GM23248 (cell line): ENCODE results near the gene BCL7A. TPM values are rescaled to one million over a fixed set of nuclear protein-coding genes. Genes with fewer than 3 reads are reported as not detected.

Experiments
- DNase-seq: peaks from one replicate; pipeline ENCODE4 v3.0.0-alpha.2; 2015
- H2AFZ ChIP-seq: fragments of 200-600 bp; sonication (generic); 2 replicates; pipeline ENCODE4 v1.6.1; 2016; ENCODE audit warnings: antibody characterized with exemption
- H3F3A ChIP-seq: fragments of 200-600 bp; sonication (generic); 2 replicates; pipeline ENCODE4 v1.6.1; 2016; ENCODE audit warnings: mild to moderate bottlenecking, antibody characterized with exemption, mixed run types; ENCODE audit not compliant: insufficient read depth
- H3K27ac ChIP-seq: fragments of 200-600 bp; sonication (generic); 2 replicates; pipeline ENCODE4 v1.5.1; 2016; ENCODE audit warnings: mild to moderate bottlenecking
- H3K27me3 ChIP-seq: fragments of 200-600 bp; sonication (generic); replicated peaks from 2 replicates; pipeline ENCODE4 v1.6.1; 2016; ENCODE audit warnings: mild to moderate bottlenecking; ENCODE audit not compliant: insufficient read depth
- H3K36me3 ChIP-seq: fragments of 200-600 bp; sonication (generic); 2 replicates; pipeline ENCODE4 v1.6.1; 2016; ENCODE audit warnings: low read depth, mild to moderate bottlenecking
- H3K4me1 ChIP-seq: fragments of 200-600 bp; sonication (generic); 2 replicates; pipeline ENCODE4 v1.6.1; 2016; ENCODE audit warnings: mild to moderate bottlenecking; ENCODE audit not compliant: insufficient read depth
- H3K4me2 ChIP-seq: fragments of 200-600 bp; sonication (generic); one replicate; pipeline ENCODE4 v1.6.1; 2016; ENCODE audit warnings: mild to moderate bottlenecking; ENCODE audit not compliant: unreplicated experiment
- H3K4me3 ChIP-seq: fragments of 200-600 bp; sonication (generic); 2 replicates; pipeline ENCODE4 v1.5.1; 2016; ENCODE audit warnings: mild to moderate bottlenecking
- H3K79me2 ChIP-seq: fragments of 200-600 bp; sonication (generic); 2 replicates; pipeline ENCODE4 v1.6.1; 2016; ENCODE audit warnings: mild to moderate bottlenecking; ENCODE audit not compliant: insufficient read depth
- H3K9ac ChIP-seq: fragments of 200-600 bp; sonication (generic); 2 replicates; pipeline ENCODE4 v1.6.1; 2016; ENCODE audit warnings: mild to moderate bottlenecking
- H3K9me2 ChIP-seq: fragments of 200-600 bp; sonication (generic); 2 replicates; pipeline ENCODE4 v1.6.1; 2016; ENCODE audit warnings: mixed run types, mild to moderate bottlenecking, moderate library complexity; ENCODE audit not compliant: insufficient read depth
- H3K9me3 ChIP-seq: fragments of 200-600 bp; sonication (generic); one replicate; pipeline ENCODE4 v1.6.1; 2017; ENCODE audit warnings: low read depth
- H4K20me1 ChIP-seq: fragments of 200-600 bp; sonication (generic); 2 replicates; pipeline ENCODE4 v1.6.0; 2016; ENCODE audit not compliant: insufficient read depth
- EZH2 ChIP-seq: fragments of 200-600 bp; sonication (generic); IDR thresholded peaks from 2 replicates; pipeline ENCODE4 v1.6.1; 2018; ENCODE audit warnings: antibody characterized with exemption, mild to moderate bottlenecking; ENCODE audit not compliant: insufficient read depth, poor library complexity, severe bottlenecking
- EZH2phosphoT487 ChIP-seq: fragments of 200-600 bp; sonication (generic); IDR thresholded peaks from 2 replicates; pipeline ENCODE4 v1.6.1; 2018; ENCODE audit warnings: antibody characterized with exemption, moderate library complexity, mild to moderate bottlenecking, low read depth; ENCODE audit not compliant: insufficient read depth
- WGBS, 2 experiments: methylation state at CpG; one replicate each; pipeline ENCODE4 v1.1.6; 2015 to 2017; ENCODE audit warnings: low lambda C conversion rate in 2 of 2, low coverage in 1 of 2; ENCODE audit errors: missing lambda C conversion rate in 2 of 2; 5-methylcytosine and 5-hydroxymethylcytosine counted together
- in situ Hi-C: fragments of 300-500 bp; cut with MboI; formaldehyde crosslinking; loops from 2 replicates; pipeline ENCODE4 v1.15.0; 2020
- polyA plus RNA-seq: library from polyadenylated mRNA; unstranded; fragments of >200 nt; fragmentation: Nextera tagmentation; extraction: Ambion mirVana; gene quantifications from 2 replicates; pipeline ENCODE4 v1.2.1, GENCODE V29; 2016
- total RNA-seq: library from RNA; depleted of rRNA; stranded (reverse); fragments of >200 nt; shearing (Covaris generic); gene quantifications from 2 replicates; pipeline ENCODE4 v1.2.3, GENCODE V29; 2014; rRNA removed

BCL7A gene
- total and polyA plus RNA-seq, 2 experiments from 2014 or later, result 2.7 to 4.2 TPM

DNA sequence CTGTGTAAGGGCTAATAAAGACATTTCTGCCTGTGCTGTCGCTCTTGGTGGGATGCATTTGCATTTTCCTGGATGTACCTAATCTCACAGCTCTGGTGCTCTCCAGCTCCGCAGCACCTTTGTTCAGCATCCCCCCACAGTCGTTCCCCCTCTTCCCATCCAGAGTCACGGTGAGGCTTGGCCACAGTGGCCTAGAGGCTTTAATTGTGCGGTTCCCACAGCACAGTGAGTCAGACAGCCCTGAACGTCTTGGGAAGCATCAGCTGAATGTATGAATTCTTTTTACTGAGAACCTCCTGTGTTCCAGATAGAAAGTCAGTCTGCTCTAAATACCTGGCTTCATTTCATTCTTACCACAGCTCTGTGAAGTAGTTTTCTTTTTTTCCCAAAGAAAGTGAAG, 85.6 kb downstream of the BCL7A start:
- H3F3A ChIP-seq, result peaks cover 26% of the 10 kb centered on the region
- peak; percentile 86 for DNase-seq
- H3K27me3 ChIP-seq, result no peaks in the 10 kb centered on the region
- H3K27ac ChIP-seq, result peak overlapping the region; percentile 79
- peaks cover 32% of the 10 kb centered on the region for H3K4me1 ChIP-seq
- H2AFZ ChIP-seq, result no peak overlapping the region
- 36 to 42% methylated on average over 6 of the region's 6 CpGs for WGBS, 2 experiments
- no peak overlapping the region for H3K4me3 ChIP-seq
- H3K9me3 ChIP-seq, result no peaks in the 10 kb centered on the region
- H3K9ac ChIP-seq, result peak overlapping the region; percentile 58
- no peaks in the 10 kb centered on the region for H3K36me3 ChIP-seq
- H3K9me2 ChIP-seq, result no peaks in the 10 kb centered on the region
- peak overlapping the region; percentile 2 for H3K4me2 ChIP-seq
- in situ Hi-C loops, result no loop called here
- no peaks in the 10 kb centered on the region for H4K20me1 ChIP-seq
- H3K79me2 ChIP-seq, result peaks cover 94% of the 10 kb centered on the region
- no peak for TF ChIP-seq EZH2
- no peak for TF ChIP-seq EZH2phosphoT487

DNA sequence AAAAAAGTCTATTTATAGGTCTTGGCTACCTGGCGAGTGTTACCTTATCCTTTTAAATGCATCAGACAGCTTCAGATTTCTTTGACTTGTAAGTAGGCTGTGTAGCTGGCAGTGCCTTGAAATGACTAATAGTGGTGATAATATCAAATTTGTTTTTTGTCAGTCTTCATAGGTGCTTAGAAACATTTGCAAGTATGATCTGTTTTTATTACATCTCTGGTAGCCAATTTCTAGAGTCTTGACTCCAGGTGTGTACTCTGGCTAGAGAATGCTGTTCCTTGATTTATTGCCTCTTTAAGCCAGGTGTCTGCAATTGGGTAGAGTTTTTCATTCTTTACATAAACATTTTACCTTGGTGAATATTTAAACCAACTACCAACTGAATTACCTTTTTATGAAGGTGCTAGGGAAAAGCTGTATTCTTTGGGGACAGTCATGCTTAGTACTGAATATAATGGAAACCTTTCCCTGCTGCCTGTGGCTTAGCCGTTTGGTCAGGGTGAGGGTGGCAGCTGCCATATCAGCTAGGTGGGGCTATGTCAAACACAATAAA, 89.5 kb downstream of the BCL7A start:
- peaks cover 32% of the 10 kb centered on the region for H3K4me1 ChIP-seq
- no peaks in the 10 kb centered on the region for H3K27me3 ChIP-seq
- peak overlapping the region; percentile 34; the same call in 1 of the 2 replicates for H3K27ac ChIP-seq
- no peaks in the 10 kb centered on the region for H3K9me2 ChIP-seq
- no peaks in the 10 kb centered on the region for H3K9me3 ChIP-seq
- no peaks in the 10 kb centered on the region for H3K36me3 ChIP-seq
- peaks cover 31% of the 10 kb centered on the region for H3F3A ChIP-seq
- peak; percentile 44 for DNase-seq
- peaks cover 88% of the 10 kb centered on the region for H3K79me2 ChIP-seq
- in situ Hi-C loops, result no loop called here
- H3K4me2 ChIP-seq, result no peak overlapping the region
- no peak overlapping the region for H2AFZ ChIP-seq
- H4K20me1 ChIP-seq, result no peaks in the 10 kb centered on the region
- no peak overlapping the region for H3K4me3 ChIP-seq
- 78 to 84% methylated on average over 2 of the region's 2 CpGs for WGBS, 2 experiments
- no peak overlapping the region for H3K9ac ChIP-seq
- TF ChIP-seq EZH2phosphoT487 (no peak), EZH2 (no peak)

Other genes starting within 250 kb of the BCL7A start
- gene RHOF, start 228.2 kb upstream of the BCL7A start, total RNA-seq, result 6.7 and 8.2 TPM in 2 replicates
- 1.5 and 2.4 TPM in 2 replicates for gene RHOF, start 228.2 kb upstream of the BCL7A start, polyA plus RNA-seq
- gene SETD1B, start 217.9 kb upstream of the BCL7A start, total RNA-seq, result 2.0 and 2.7 TPM in 2 replicates
- 1.7 and 2.0 TPM in 2 replicates for gene SETD1B, start 217.9 kb upstream of the BCL7A start, polyA plus RNA-seq
- not detected in 2 replicates for gene HPD, start 163.0 kb upstream of the BCL7A start, total RNA-seq
- not detected in 2 replicates for gene HPD, start 163.0 kb upstream of the BCL7A start, polyA plus RNA-seq
- 93.7 and 134 TPM in 2 replicates for gene PSMD9, start 133.1 kb upstream of the BCL7A start, total RNA-seq
- 129 and 141 TPM in 2 replicates for gene PSMD9, start 133.1 kb upstream of the BCL7A start, polyA plus RNA-seq
- 1.6 and 4.4 TPM in 2 replicates for gene CFAP251, start 103.3 kb upstream of the BCL7A start, total RNA-seq
- gene CFAP251, start 103.3 kb upstream of the BCL7A start, polyA plus RNA-seq, result 0.46 and 0.58 TPM in 2 replicates
- gene MLXIP, start 56.9 kb downstream of the BCL7A start, total RNA-seq, result 6.4 and 7.1 TPM in 2 replicates
- 7.4 and 7.5 TPM in 2 replicates for gene MLXIP, start 56.9 kb downstream of the BCL7A start, polyA plus RNA-seq
- gene IL31, start 152.3 kb downstream of the BCL7A start, total RNA-seq, result not detected in 2 replicates
- not detected in 2 replicates for gene IL31, start 152.3 kb downstream of the BCL7A start, polyA plus RNA-seq
- 6.4 TPM in 1 of 2 replicates, not detected in the other for gene LRRC43, start 161.2 kb downstream of the BCL7A start, total RNA-seq
- gene LRRC43, start 161.2 kb downstream of the BCL7A start, polyA plus RNA-seq, result 1.5 and 1.9 TPM in 2 replicates
- gene B3GNT4, start 181.8 kb downstream of the BCL7A start, total RNA-seq, result 0.22 TPM in 1 of 2 replicates, not detected in the other
- gene B3GNT4, start 181.8 kb downstream of the BCL7A start, polyA plus RNA-seq, result 0.40 and 0.82 TPM in 2 replicates
- gene DIABLO, start 204.2 kb downstream of the BCL7A start, total RNA-seq, result 45.4 and 50.6 TPM in 2 replicates
- gene DIABLO, start 204.2 kb downstream of the BCL7A start, polyA plus RNA-seq, result 66.0 and 67.6 TPM in 2 replicates
- 15.0 and 16.0 TPM in 2 replicates for gene VPS33A, start 244.6 kb downstream of the BCL7A start, total RNA-seq
- 15.3 and 16.2 TPM in 2 replicates for gene VPS33A, start 244.6 kb downstream of the BCL7A start, polyA plus RNA-seq